Ishikawa (cell line): ENCODE data around the gene TANGO6.

ENCODE experiments used
- EP300 ChIP-seq: IDR thresholded peaks from 2 replicates; pipeline ENCODE4 v1.6.1; 2012; ENCODE audit warnings: borderline replicate concordance
- TCF12 ChIP-seq: IDR thresholded peaks from 2 replicates; pipeline ENCODE4 v1.6.1; 2012; ENCODE audit warnings: low read depth
- TEAD4 ChIP-seq: IDR thresholded peaks from 2 replicates; pipeline ENCODE4 v1.6.1; 2012
- TF ChIP-seq, protein P1 (sequence below): IDR thresholded peaks from 2 replicates; pipeline ENCODE4 v1.6.1; 2012
- TF ChIP-seq, protein P2 (sequence below): IDR thresholded peaks from 2 replicates; pipeline ENCODE4 v1.6.1; 2012

DNA sequence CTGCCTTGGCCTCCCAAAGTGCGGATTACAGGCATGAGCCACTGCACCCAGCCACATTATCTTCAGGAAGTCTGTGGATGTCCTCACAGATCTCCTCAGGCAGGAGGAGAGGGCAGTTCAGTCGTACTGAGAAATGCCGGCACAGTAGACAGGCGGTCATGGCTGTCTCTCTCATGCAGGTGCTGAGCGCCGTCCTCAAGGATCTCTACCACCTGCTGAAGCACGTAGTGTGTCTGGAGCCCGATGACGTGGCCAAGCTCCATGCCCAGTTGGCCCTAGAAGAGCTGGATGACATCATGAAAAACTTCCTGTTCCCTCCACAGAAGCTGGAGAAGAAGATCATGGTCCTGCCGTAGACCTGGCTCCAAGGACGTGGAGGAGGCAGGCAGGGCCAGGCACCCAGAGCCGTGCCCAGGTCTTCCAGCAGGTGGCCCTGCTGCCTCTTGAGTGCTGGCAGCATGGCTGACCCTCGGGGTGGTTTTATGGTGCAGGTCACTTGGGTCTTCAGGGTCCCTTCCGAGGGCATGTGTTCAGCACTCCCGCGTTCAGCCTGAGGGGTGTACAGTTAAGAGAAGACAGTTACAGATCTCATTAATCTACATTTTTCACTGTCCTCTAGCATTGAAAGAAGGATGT is 240.1 kb downstream of the TANGO6 start:
- TF ChIP-seq EP300 (no peak), TEAD4 (no peak), TCF12 (no peak)
- TF ChIP-seq, protein P1, sequence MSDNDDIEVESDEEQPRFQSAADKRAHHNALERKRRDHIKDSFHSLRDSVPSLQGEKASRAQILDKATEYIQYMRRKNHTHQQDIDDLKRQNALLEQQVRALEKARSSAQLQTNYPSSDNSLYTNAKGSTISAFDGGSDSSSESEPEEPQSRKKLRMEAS = no peak
- TF ChIP-seq, protein P2, sequence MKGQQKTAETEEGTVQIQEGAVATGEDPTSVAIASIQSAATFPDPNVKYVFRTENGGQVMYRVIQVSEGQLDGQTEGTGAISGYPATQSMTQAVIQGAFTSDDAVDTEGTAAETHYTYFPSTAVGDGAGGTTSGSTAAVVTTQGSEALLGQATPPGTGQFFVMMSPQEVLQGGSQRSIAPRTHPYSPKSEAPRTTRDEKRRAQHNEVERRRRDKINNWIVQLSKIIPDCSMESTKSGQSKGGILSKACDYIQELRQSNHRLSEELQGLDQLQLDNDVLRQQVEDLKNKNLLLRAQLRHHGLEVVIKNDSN = no peak
